Measurements from ENCODE around the gene RHOBTB3. TPM values are rescaled to one million over a fixed set of nuclear protein-coding genes. Genes with fewer than 3 reads are reported as not detected.
"Not testable (repeated sequence)": the region's sequence is repeated elsewhere in the genome, so short reads cannot be mapped to it uniquely, and the experiment has no call there.

RHOBTB3 gene
- total RNA-seq, 1 donor from 2014 or later, result 73.8 TPM

DNA sequence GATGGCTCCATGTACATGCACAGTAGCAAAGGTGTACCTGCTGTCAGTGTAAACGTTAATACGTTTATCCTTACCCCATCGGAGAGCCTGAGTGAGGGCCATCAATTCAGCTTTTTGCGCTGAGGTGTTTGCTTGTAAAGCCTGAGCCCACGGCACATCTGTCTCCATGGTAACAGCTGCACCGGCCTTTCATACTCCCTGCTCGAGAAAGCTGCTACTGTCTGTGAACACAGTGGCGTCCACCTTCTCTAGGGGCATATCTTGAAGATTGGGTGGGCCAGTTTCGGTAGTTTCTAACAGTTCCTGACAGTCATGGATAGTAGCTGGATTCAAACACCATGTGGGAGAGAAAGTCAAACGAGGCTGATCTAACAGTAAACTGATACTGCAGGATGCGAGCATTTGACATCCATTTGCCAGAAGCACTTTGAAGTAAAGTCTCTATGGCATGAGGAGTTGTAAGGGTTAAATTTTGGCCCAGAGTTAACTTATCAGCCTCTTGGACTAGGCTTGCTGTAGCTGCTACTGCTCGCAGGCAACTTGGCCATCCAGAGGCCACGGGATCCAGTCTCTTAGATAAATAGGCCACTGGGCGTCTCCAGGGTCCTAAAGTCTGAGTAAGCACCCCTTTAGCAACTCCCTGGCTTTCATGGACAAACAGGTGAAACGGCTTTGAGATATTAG is 21.0 kb upstream of the RHOBTB3 start:
- H3K27ac Mint-ChIP-seq (ENCODE audit: unreplicated experiment), result no peak overlapping the region
- Histone ChIP-seq H4K20me1 (ENCODE audit: insufficient read depth, low read length) (no peaks in the 10 kb centered on the region), H3K9ac (ENCODE audit: low read length) (no peak overlapping the region), H3K4me2 (ENCODE audit: low read length) (no peak overlapping the region), H3K9me3 (ENCODE audit: insufficient read depth, low read depth, low read length) (no peaks in the 10 kb centered on the region), H2AFZ (ENCODE audit: low read depth, low read length) (no peak overlapping the region), H3K27ac (ENCODE audit: low read depth, low read length) (no peak overlapping the region), H3K4me3 (ENCODE audit: insufficient read depth, low read depth, low read length) (no peak overlapping the region), H3K27me3 (ENCODE audit: insufficient read depth, low read length) (no peaks in the 10 kb centered on the region), H3K4me1 (ENCODE audit: insufficient read depth, low read length) (peaks cover 22% of the 10 kb centered on the region), H3K79me2 (ENCODE audit: insufficient read depth, low read length) (no peaks in the 10 kb centered on the region), H3K36me3 (ENCODE audit: insufficient read depth, low read length) (no peaks in the 10 kb centered on the region)
- peaks cover 7% of the 10 kb centered on the region for H3K36me3 Mint-ChIP-seq (ENCODE audit: low read depth, unreplicated experiment)
- peaks cover 28% of the 10 kb centered on the region for H3K4me1 Mint-ChIP-seq (ENCODE audit: low read depth, unreplicated experiment)
- TF ChIP-seq EZH2 (IDR thresholded peaks at IDR 0.05; ENCODE audit: insufficient read depth, low read length), result no peak
- TF ChIP-seq, protein P1, sequence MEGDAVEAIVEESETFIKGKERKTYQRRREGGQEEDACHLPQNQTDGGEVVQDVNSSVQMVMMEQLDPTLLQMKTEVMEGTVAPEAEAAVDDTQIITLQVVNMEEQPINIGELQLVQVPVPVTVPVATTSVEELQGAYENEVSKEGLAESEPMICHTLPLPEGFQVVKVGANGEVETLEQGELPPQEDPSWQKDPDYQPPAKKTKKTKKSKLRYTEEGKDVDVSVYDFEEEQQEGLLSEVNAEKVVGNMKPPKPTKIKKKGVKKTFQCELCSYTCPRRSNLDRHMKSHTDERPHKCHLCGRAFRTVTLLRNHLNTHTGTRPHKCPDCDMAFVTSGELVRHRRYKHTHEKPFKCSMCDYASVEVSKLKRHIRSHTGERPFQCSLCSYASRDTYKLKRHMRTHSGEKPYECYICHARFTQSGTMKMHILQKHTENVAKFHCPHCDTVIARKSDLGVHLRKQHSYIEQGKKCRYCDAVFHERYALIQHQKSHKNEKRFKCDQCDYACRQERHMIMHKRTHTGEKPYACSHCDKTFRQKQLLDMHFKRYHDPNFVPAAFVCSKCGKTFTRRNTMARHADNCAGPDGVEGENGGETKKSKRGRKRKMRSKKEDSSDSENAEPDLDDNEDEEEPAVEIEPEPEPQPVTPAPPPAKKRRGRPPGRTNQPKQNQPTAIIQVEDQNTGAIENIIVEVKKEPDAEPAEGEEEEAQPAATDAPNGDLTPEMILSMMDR (IDR thresholded peaks at IDR 0.05; ENCODE audit: insufficient read depth, low read depth, low read length), result no peak
- DNase-seq (ENCODE audit: low read depth) (no peak), FAIRE-seq (no peak)
- H3K9me3 Mint-ChIP-seq (ENCODE audit: unreplicated experiment), result peaks cover 2% of the 10 kb centered on the region
- H3K4me3 Mint-ChIP-seq (ENCODE audit: unreplicated experiment), result no peak overlapping the region
- H3K27me3 Mint-ChIP-seq (ENCODE audit: low read depth, unreplicated experiment), result no peaks in the 10 kb centered on the region

DNA sequence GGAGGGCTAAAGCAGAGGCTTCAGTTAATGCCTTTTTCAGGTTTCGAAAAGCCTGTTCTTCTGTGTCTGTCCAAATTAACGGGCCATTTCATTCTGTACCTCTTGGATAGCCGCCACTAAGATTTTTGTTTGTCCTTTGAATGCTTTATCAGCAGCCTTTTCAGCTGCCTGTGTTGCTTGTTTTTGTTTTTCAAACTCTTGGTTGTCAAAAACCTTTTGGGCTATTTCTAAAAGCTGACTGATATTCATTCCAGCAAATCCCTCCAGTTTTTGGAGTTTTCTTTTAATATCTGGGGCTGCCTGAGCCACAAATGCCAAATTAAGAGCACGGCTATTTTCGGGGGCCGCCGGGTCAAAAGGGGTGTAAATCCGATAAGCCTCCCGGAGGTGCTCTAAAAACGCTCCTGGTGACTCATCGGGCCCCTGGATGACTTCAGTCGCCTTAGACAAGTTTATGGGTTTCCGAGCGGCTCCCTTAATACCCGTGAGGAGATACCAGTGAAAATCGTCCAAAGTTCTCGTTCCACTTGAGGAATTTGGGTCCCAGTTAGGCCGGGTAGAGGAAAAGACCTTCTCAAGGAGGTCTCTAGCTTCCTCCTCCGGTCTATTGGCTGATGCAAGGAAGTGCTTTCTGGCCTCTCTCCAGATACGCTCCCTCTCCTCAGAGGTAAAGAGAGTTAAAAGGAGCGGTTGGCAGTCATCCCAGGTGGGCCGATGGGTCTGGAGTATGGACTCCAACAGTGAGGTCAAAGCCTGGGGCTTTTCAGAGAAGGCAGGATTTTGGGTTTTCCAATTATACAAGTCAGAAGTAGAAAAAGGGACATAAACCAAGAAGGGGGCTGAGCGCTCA is 20.3 kb upstream of the RHOBTB3 start:
- Histone ChIP-seq H3K4me2 (ENCODE audit: low read length) (peak overlapping the region; percentile 17), H3K4me1 (ENCODE audit: insufficient read depth, low read length) (peaks cover 28% of the 10 kb centered on the region)
- H4K20me1 ChIP-seq (ENCODE audit: insufficient read depth, low read length); H3K9ac ChIP-seq (ENCODE audit: low read length); H3K27me3 Mint-ChIP-seq (ENCODE audit: low read depth, unreplicated experiment); H3K9me3 Mint-ChIP-seq (ENCODE audit: unreplicated experiment); H3K79me2 ChIP-seq (ENCODE audit: insufficient read depth, low read length); H3K4me3 ChIP-seq (ENCODE audit: insufficient read depth, low read depth, low read length); H3K36me3 Mint-ChIP-seq (ENCODE audit: low read depth, unreplicated experiment); H3K36me3 ChIP-seq (ENCODE audit: insufficient read depth, low read length); DNase-seq (ENCODE audit: low read depth); H3K4me3 Mint-ChIP-seq (ENCODE audit: unreplicated experiment); FAIRE-seq; H2AFZ ChIP-seq (ENCODE audit: low read depth, low read length); H3K27me3 ChIP-seq (ENCODE audit: insufficient read depth, low read length); H3K27ac ChIP-seq (ENCODE audit: low read depth, low read length); H3K9me3 ChIP-seq (ENCODE audit: insufficient read depth, low read depth, low read length); H3K27ac Mint-ChIP-seq (ENCODE audit: unreplicated experiment): not testable (repeated sequence)
- peaks cover 32% of the 10 kb centered on the region for H3K4me1 Mint-ChIP-seq (ENCODE audit: low read depth, unreplicated experiment)

GRCh38 chr5:95711501-95712346 is 19.4 kb upstream of the RHOBTB3 start:
- FAIRE-seq, result no peak
- H3K4me3 Mint-ChIP-seq (ENCODE audit: unreplicated experiment), result no peak overlapping the region
- H3K9ac ChIP-seq (ENCODE audit: low read length), result no peak overlapping the region

More at GRCh38 chr5:95711501-95712346, 19.4 kb upstream of the RHOBTB3 start:
- no peaks in the 10 kb centered on the region for H3K79me2 ChIP-seq (ENCODE audit: insufficient read depth, low read length)
- no peak overlapping the region for H3K4me3 ChIP-seq (ENCODE audit: insufficient read depth, low read depth, low read length)
- H3K4me1 ChIP-seq (ENCODE audit: insufficient read depth, low read length), result peaks cover 34% of the 10 kb centered on the region
- H3K9me3 Mint-ChIP-seq (ENCODE audit: unreplicated experiment), result peaks cover 2% of the 10 kb centered on the region
- peaks cover 10% of the 10 kb centered on the region for H3K36me3 Mint-ChIP-seq (ENCODE audit: low read depth, unreplicated experiment)
- peaks cover 35% of the 10 kb centered on the region for H3K4me1 Mint-ChIP-seq (ENCODE audit: low read depth, unreplicated experiment)
- H2AFZ ChIP-seq (ENCODE audit: low read depth, low read length), result peak overlapping the region; percentile 27
- no peak for DNase-seq (ENCODE audit: low read depth)
- no peak overlapping the region for H3K27ac ChIP-seq (ENCODE audit: low read depth, low read length)
- H3K36me3 ChIP-seq (ENCODE audit: insufficient read depth, low read length), result no peaks in the 10 kb centered on the region
- peak overlapping the region; percentile 94 for H3K27ac Mint-ChIP-seq (ENCODE audit: unreplicated experiment)
- H3K27me3 ChIP-seq (ENCODE audit: insufficient read depth, low read length), result no peaks in the 10 kb centered on the region
- peak overlapping the region; percentile 42 for H3K4me2 ChIP-seq (ENCODE audit: low read length)
- H3K9me3 ChIP-seq (ENCODE audit: insufficient read depth, low read depth, low read length), result no peaks in the 10 kb centered on the region
- no peaks in the 10 kb centered on the region for H3K27me3 Mint-ChIP-seq (ENCODE audit: low read depth, unreplicated experiment)
- H4K20me1 ChIP-seq (ENCODE audit: insufficient read depth, low read length), result no peaks in the 10 kb centered on the region
- TF ChIP-seq, protein P1 (IDR thresholded peaks at IDR 0.05; ENCODE audit: insufficient read depth, low read depth, low read length), result no peak
- no peak for TF ChIP-seq EZH2 (IDR thresholded peaks at IDR 0.05; ENCODE audit: insufficient read depth, low read length)

All from astrocyte (in vitro differentiated cells and primary cell).